ENCODE data around the gene PPP6C.
"Not testable (repeated sequence)": the region's sequence is repeated elsewhere in the genome, so short reads cannot be mapped to it uniquely, and the experiment has no call there.

The PPP6C gene

DNA sequence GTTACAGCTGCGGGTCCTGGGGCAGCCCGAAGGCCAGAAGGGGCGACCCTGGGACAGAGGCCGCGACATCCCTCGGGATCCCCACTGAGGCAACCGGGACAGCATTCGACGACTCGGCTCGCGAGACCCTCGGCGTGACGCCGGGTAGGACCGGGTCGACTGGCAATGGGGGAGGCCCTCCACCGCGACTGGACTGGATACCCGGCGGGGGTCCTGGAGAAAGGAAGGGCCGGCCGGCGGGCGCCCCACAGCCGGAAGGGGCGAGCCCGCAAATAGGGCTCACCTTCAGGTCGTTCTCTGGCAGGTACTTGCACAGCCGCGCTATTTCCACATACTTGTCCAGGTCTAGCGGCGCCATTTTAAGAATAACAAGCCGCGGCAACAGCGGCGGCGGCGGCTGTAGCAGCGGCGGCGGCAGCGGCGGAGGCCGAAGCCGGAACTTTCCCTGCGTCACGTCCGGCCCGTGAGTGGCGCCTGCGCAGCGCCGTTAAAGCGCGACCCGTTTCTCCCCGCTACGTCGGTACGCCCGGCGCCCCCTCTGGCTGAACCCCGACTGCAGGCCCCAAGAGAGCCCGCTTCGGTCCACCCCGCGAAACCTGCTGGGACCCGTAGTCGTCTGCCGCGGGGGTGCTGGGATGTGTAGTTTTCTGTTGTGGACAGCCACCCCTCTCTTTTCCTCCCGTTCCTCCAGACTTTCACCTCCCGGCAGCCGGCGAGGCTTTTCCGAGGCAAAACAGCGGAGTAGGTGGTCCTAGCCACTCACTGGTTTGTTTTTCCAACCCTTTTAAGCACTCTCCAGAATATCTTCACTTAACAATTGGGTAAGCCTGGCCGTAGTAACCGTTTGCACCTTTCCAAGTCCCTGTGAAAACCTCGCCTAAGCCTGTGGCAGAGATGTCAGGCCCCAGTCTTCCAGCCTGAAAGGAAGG, at the start of gene PPP6C:
PPP6C (minus strand) TSS at position 443 of the 929 bp plus-strand sequence; CDS start at position 358, 85 bp downstream.
- DNase-seq, result peak; percentile 62 to 98 (median 95)

DNA sequence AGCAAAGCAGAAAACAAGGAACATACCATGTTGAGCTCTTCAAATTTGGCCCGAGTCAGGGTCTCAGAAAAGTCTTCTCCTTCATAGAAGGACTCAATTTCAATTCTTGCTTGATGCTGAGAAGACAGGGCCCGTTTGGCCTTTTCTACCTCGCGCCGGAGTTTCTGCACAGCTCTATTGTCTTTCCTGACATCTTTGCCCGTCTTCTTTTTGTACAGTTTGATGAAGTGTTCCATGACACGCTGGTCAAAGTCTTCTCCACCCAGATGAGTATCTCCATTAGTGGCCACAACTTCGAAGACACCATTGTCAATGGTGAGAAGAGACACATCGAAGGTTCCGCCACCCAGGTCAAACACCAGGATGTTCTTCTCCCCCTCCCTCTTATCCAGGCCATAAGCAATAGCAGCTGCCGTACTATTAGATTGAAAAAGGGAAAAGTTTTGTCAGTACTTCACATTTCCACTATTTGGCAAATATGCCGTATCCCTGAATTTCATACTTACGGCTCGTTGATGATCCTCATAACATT, 49.4 kb upstream of the PPP6C start:
- DNase-seq, result no peak

DNA sequence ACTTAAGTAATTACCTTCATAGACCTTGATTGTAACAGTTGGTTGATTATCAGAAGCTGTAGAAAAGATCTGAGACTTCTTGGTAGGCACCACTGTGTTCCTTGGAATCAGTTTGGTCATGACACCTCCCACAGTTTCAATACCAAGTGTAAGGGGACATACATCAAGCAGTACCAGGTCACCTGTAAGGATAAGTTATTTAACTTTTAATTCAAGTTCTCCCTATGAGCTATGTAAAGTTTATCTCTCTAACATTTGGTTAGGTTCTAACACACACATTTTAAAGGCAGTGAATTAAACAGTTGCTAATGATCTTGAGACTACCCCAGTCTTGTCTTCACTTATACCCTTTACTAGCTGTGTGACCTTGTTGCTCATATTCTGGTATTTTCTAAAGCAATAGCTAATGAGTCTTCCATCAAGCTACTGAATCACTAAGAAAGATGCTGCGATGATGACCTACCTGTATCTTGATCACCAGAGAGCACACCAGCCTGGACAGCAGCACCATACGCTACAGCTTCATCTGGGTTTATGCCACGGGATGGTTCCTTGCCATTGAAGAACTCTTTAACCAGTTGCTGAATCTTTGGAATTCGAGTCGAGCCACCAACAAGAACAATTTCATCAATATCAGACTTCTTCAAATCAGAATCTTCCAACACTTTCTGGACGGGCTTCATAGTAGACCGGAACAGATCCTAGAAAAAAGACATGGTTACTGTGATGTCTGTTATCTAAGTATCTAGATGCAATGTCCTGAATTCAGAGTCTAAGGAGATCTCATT, 48.7 kb upstream of the PPP6C start:
- DNase-seq, result no peak

DNA sequence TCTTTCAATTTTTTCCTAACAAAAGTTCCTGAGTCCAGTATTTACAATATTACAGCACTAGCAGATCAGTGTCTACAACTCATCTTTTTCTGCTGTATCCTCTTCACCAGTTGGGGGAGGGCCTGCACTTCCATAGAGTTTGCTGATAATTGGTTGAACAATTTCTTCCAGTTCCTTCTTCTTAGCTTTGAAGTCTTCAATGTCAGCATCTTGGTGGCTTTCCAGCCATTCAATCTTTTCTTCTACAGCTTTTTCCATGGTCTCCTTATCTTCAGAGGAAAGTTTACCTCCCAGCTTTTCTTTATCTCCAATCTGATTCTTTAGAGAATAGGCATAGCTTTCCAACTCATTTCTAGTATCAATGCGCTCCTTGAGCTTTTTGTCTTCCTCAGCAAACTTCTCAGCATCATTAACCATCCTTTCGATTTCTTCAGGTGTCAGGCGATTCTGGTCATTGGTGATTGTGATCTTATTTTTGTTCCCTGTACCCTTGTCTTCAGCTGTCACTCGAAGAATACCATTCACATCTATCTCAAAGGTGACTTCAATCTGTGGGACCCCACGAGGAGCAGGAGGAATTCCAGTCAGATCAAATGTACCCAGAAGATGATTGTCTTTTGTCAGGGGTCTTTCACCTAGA, 47.0 kb upstream of the PPP6C start:
- DNase-seq, result not testable (repeated sequence)

DNA sequence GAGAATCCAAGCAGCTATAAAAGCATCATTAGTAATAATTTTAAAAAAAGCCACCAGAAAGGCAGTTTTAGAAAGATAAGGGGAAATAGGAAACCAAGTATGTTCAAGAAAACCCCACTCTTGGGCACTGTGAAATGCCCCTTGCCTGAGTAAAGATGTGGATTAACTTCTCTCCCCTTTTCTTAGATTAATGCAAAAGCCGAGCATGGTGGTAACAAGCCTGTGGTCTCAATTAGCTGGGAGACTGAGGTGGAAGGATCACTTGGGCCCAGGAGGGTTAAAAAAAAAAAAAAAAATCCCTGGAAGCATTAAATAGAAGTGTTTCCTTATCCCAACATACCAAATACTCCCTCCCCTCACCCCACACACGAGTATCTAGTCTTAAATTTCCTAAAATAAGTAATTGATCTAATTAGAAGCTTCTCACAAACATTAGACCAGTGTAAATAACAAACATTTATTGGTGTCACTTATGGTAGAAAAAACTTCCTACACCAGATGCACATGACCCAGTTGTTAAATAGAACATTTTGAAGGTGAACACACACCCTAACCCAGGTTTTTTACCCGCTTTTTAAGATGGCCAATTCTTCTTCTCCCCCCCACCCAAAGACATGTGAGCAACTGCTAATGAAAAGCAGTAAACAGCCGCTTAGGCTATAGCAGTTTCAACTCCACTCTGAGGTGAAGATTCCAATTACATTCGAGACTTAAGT, 46.4 kb upstream of the PPP6C start:
- no peak for DNase-seq

DNA sequence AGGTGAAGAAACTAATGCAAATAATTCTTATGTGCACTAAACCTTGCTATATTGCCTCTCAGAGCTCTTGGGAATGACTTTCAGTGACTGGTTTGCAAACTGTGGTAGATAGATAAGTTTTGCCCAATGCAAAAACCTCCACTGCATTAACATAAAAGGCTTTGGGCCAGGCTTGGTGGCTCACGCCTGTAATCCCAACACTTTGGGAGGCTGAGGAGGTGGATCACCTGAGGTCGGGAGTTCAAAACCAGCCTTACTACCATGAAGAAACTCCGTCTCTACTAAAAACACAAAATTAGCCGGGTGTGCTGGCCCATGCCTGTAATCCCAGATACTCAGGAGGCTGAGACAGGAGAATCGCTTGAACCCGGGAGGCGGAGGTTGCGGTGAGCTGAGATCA, 44.5 kb upstream of the PPP6C start:
- DNase-seq, result not testable (repeated sequence)

DNA sequence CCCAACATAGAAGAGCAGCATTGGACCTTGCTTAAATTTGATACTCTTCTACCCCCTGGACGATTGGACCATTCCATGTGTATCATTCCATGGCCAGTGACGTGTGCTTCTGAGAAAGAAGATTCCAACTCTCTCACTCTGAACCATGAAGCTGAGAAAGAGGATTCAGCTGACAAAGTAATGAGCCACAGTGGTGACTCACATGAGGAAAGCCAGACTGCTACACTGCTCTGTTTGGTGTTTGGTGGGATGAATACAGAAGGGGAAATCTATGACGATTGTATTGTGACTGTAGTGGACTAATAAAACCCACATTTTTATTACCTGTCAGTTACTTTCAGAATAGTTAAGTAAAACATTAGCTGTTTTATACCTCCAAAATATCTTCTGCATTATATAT, 44.1 kb upstream of the PPP6C start:
- DNase-seq, result peak in 1 of 51 donors; percentile 23

DNA sequence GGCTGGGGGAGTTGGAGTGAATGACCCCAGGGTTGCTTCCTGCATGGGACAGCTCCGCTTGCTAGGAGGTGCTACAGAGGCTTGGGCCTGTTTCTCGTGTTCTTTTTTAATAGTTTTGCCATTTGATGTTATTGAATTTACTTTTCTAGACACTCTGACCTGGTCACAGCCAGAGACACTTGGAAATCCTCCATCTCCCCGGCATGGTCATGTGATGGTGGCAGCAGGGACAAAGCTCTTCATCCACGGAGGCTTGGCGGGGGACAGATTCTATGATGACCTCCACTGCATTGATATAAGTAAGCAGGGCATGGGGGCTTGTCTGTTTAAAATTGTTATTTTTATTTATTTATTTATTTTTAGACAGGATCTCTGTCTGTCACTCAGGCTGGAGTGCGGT, 38.2 kb upstream of the PPP6C start:
- DNase-seq, result peak in 9 of 51 donors; percentile 3 to 9 (median 4)

DNA sequence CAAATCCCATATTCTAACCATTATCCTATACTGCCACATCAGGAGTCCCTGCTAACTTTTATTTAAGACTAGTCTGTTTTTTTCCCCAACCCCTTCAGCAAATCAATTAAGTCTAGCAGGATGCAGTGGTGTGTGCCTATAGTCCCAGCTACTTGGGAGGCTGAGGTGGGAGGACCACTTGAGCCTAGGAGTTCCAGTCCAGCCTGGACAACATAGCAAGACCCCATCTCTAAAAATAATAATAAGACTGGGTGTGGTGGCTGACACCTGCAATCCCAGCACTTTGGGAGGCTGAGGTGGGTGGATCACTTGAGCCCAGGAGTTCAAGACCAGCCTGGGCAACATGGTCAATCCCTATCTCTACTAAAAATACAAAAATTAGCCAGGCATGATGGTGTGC, 35.3 kb upstream of the PPP6C start:
- not testable (repeated sequence) for DNase-seq

DNA sequence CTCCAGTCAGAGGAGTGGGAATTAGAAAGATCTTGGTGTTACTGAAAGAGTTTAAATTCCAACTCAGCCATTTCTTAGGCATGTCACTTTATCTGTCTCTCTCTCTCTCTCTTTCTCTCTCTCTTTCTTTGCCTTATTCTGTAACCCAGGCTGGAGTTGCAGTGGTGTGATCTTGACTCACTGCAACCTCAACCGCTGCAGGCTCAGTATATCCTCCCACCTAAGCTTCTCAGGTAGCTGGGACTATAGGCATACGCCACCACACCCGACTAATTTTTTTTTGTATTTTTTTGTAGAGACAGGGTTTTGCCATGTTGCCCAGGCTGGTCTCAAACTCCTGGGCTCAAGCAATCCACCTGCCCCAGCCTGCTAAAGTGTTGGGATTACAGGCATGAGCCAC, 29.0 kb upstream of the PPP6C start:
- DNase-seq, result no peak

DNA sequence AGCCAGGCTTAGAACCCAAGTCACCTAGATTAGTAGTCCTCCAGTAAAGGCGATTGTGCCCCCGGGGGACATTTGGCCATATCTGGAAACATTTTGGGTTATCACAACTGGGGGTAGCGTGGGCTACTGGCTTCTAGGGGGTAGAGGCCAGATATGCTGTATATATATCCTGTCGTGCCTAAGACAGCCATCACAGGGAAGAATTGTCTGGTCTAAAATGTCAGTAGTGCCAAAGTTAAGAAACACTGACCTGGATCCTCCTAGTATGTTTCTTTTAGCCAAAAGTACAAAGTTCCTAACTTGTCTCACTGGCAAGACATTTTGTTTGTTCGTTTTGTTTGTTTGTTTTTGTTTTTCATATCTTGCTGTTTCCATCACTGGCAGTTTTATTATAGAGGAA, 24.6 kb upstream of the PPP6C start:
- no peak for DNase-seq

DNA sequence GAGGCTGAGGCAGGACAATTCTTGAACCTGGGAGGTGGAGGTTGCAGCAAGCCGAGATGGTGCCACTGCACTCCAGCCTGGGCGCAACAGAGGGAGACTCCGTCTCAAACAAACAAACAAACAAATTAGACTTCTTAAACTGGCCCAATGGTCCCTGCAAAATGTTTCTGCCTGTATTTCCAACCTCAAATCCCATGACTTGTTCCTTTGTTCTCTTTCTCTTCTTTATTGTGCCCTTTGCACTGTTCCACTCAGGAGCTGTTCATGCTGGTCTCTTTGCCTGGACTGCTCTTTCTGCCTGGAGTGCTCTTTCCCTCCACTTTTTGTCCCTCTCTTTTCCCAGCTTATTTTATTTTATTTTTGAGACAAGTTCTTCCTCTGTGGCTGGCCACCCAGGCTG, 14.9 kb upstream of the PPP6C start:
- DNase-seq, result no peak

DNA sequence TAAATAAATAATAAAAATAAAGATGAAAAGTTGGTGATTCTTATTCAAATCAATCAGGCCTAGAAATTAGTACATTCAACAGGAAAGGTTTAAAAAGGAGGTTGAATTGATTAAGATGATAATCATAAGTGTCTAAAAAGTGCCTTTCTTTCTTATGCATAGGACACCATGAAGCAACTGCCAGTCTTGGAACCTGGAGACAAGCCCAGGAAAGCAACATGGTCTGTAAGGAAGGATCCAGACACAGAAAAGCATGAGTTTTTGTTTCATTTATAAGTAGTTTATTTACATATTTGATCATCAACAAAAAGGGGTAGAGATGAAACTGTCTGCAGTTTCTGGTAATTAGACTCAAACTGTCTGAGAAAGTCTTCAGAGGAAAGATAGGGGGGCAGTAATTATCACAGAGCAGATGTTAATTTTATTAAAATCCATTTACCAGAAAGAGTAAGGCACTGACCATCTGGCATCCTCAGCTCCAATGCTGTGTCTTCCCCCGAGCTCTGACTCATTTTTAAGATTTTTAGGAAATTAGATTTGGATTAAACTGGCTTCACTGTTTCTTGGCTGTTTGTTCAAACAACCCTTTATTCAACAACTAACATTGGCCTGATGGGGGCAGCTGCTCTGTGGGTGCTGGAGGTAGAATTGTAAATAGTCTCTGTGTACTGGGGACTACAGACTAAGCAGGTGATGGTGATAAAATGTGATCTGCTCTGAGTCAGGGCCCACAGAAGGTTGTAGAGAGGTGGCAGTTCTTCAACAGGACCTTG, 13.4 kb upstream of the PPP6C start:
- no peak for DNase-seq

DNA sequence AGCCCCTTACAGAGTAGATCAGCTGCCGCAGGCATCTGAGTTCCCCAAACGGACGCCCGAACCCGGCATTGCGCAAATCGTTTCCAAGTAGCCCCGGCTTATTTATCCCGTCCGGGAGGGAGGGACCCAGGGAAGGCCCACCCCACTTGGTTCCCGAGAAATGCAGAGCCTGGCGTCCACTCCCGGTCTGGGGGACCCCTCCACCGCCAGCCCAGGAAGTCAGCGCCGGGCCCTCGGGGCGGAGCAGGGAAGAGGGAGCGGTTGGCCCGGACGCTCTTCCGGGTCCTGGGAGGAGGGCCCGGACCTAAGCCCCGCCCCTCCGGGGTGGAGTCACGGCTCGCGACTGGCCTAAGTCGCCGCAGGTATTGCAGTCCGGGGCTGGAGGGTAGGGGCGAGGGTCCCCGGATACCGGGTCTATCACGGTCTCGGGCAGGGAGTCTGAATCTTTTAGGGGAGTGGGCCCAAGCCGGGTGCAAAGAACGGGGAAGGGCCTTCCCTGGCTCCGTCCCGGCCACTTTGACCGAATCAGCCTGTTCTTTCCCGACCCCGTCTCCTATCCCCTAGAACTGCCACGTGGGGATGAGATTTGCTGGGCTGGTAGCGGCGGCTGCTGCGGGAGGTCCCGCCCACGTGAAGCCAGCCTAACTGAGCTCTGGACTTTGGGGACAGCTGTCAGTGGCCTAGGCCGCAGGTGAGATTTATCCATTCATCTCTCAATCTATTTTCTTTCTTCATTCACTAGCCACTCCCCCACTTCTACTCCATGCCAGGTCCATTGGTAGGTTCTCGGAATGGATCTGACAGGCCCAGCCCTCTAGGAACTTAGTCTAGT, 10.8 kb upstream of the PPP6C start, which contains the start of gene RABEPK:
RABEPK (plus strand) TSS at position 327 of the 832 bp plus-strand sequence. CDS start 2,472 bp downstream, outside the sequence.
- DNase-seq, result peak; percentile 49 to 93 (median 83)

DNA sequence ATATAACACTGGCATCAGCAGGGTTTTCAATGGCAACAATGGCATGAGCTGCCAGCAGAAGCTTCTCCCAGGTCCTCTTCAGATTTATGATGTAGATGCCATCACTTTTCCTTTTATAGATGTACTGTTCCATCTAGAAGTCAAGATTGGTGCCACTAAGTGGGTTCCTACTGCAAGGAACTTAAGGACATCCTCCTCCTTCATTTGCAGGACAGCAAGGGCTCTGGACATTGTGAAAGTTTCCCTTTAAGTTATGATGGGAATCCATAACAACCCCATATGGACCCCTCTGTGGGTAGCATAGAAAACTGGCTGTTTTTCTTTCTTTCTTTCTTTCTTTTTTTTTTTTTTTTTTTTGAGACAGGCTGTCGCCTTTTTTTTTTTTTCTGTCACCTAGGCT, 6.0 kb upstream of the PPP6C start:
- DNase-seq, result not testable (repeated sequence)

DNA sequence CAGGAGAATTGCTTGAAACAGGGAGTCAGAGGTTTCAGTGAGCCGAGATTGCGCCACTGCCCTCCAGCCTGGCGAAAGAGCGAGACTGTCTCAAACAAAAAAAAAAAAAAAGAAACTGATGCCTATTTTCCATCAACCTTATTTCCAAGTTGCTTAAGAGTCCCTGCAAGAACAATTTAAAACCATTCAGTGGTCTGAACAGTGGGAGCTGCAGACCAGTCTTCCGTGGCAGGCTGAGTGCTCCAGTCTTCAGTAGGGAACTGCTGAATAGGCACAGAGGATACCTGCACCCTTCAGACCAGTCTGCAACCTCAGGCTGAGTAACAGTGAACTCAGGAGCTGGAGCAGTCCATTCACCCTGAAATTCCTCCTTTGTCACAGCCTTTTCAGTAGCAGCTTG, 4.9 kb upstream of the PPP6C start:
- not testable (repeated sequence) for DNase-seq

DNA sequence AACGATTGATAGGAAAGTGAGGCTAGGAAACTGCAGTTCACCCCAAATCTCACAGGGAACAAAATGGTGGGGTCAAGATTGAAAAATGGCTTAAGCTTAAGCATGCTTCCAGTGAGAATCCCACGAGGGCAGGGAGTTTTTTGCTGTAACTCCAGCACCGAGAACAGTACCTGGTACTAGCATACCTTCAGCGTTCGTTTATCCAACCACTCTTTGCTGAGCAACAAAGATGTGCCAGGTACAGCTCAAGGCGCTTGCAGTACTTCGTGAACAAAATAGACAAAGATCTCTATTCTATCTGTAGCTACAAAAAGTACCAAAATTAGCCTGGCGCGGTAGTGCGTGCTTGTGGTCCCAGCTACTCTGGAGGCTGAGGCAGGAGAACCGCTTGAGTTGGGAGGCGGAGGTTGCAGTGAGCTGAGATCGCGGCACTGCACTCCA, 778 bp upstream of the PPP6C start:
- peak in 1 of 51 donors; percentile 12 for DNase-seq

DNA sequence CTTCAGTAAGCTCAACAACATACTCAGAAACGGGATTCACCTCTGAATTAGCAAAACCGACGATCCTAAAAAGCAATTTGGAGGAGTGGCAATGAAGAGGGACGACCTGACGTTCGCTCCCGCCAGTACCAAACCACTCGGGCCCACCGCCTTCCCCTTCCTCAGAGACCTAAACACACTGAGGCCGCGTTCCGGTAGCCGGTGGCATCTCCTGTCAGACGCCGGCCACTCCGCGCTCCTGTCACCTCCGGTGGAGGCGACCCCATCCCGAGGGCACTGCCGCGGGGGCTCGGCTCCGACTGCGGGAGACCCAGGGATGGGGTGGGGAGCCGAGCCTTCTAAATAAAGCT, 617 bp downstream of the PPP6C start:
- peak in 6 of 51 donors; percentile 18 to 40 (median 30) for DNase-seq

DNA sequence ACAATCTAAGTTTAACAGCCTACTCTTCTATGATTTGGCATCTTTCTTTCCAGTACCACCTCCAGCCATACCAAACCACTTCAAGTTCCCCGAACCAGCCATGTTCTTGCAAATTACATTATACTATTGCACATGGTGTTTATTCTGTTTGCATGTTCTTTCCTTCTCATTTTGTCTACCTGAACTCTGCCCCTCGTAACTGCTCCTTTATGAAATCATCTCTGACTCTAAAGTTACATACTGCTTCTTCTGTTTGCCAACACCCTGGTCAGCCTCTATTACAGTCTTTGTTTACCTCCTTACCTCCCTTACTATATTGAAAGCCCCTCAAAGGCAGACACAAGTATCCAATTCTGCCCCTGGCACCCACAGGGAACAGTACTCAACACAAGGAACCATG, 6.0 kb downstream of the PPP6C start:
- DNase-seq, result no peak

Measured in hypothalamus (tissue), 51 donors.